Pulmonary artery endothelial cell (primary cell): ENCODE data around the gene TTC9B. TPM values are rescaled to one million over a fixed set of nuclear protein-coding genes. Genes with fewer than 3 reads are reported as not detected.

Experiments used
- DNase-seq: peaks from one replicate; pipeline ENCODE4 v3.0.0-alpha.2; 2011; ENCODE audit warnings: low read depth, low spot score
- total RNA-seq: library from RNA; depleted of rRNA; stranded (reverse); fragments of >200 nt; gene quantifications from 2 replicates; pipeline ENCODE4 v1.2.3, GENCODE V29; 2014

TTC9B gene
- not detected in 2 replicates for total RNA-seq

- DNase-seq = no peak
Measured at GRCh38 chr19:40217934-40218890, at the start of gene TTC9B. TTC9B (minus strand) TSS chr19:40218384; CDS start chr19:40218381, 3 bp downstream.

GRCh38 chr19:40267601-40267997 lies 49.4 kb upstream of the TTC9B start:
- DNase-seq = no peak

GRCh38 chr19:40266912-40267600 lies 48.9 kb upstream of the TTC9B start:
- no peak for DNase-seq

DNA sequence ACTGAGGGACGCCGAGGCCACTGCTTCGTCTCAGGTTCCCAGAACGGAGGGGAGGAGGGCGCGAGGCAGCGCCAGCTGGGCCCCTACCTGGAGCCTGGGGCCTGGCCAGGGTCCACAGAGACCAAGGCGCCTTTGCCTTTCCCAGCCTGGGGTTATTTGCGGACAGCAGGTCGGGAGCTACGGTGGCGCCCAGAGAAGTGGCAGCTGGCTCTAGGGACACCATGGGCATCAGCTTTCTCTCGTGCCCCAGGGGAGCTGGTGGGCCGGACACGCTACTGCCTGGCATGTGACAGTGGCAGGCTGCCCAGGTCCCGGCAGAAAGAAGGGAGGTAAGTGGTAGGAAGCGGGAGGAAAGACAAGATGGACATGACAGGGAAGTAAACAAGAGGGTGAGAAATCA lies 47.9 kb upstream of the TTC9B start:
- DNase-seq = no peak

DNA sequence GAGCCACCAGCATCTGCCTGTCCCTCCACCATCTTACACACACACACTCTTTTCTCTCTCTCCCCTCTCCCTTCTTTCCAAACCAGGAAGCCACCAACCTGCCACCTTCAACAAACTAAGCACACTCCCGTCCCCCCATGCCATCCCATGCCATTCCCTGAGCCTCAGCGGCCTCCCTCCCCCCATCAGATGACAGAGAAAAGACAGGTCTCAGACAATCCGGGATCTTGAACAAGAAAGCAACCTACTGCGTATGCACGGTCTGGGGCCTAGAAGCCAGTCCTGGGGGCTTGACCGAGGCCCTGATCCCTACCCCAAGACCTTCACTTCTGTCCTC lies 47.5 kb upstream of the TTC9B start:
- DNase-seq = no peak

DNA sequence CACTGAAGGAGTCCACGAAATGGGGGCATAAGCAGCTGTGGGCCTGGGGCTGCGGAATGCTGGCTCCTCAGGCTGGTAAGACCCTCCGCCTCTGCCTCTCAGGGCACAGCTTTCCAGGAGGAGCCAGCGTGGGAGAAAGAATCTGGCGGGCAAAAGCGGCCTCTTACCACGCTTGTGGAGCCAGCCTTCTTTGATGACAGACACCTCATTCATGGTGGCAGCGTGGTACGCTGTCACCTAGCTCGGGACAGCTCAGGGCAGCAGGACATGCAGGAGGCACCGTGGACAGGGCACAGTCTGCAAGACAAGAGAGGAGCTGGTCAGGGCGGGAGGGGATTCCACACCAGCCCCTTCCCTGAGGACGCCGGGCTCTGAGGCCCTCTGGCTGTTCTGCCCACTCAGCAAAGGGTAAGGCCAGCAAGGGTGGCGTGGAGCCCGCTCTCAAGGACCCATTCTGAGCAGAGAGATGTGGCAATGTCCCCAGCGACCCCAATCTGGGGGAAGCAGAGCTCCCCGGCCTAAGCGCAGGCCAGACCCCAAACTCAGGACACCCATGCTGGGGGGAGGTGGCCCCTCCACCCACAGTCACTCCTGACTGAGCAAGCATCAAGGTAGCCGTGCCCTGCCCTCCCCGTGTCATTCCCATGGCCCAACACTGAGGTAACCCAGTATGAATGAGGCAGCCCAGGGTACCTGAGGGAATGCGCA lies 47.0 kb upstream of the TTC9B start:
- DNase-seq = no peak

DNA sequence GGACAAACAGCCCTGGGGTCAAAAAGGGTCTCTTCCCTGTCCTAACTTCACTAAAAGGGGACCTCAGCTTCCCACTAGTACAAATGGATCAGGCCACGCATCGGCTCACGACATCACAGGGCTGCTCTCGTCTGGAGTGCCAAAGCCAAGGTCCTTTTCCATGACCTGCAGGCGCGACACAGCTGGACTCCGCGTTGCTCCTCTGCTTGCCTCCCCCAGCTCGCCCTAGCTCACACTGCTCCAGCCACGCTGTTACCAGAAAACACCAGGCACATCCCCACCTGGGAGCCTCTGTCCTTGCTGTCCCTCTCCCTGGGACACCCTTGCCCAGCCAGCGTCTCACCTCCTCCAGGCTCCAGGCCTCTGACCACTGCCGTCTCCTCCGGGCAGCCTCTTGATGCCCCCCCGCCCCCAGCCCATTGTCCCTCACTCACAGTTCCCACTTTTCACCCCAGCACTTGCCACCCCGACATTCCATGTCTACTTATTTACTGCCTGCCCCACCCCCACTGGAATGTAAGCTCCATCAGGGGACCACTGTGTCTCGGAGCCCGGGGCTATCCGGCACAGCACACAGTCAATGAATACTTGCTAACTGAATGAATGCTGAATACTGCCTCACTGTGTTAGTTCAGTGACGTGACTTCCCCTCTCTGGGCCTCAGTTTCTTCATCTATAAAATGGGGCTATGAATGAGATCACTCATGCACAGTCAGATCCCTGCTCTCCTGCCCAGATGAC lies 46.3 kb upstream of the TTC9B start:
- no peak for DNase-seq

GRCh38 chr19:40263440-40264313 lies 45.5 kb upstream of the TTC9B start:
- no peak for DNase-seq

DNA sequence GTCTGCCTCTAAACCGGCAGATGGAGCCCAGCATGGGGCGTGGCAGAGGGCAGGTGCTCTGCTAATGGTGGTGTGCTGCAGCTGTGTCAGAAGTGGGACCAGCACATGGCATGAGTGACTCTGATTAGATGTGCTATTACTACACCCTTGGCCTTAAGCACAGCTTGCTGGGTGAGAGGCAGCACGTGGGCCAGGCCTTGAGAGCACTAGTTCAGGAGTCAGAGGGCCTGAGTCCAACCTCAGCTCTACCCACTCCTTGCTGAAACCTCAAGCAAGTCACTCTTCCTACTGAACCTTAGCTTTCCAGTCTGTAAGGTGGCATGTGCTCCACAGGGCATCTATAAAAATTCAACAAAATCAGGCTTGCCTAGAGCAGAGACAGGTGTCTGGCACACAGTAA lies 44.2 kb upstream of the TTC9B start:
- DNase-seq = no peak

GRCh38 chr19:40261631-40262030 lies 43.4 kb upstream of the TTC9B start:
- no peak for DNase-seq

DNA sequence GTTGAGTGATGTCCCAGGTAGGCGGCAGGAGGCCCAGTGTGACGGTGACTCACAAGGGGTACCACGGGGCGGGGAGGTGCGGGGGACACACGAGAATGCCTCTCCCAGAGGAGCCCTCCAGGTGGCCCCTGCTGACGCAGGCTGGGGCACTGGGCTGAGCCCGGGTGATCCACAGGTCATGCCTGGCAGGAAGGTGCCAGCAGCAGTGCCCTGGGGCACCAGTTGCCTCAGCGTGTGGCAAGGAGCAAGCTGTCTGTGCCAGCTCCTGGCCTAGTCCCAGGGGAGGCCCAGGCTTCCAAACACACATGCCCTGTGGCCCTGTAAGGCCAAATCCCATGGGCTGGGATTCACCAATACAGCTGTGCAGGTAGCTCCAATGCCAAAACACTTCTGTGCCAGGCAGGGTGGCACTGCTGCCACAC lies 38.9 kb upstream of the TTC9B start:
- DNase-seq = no peak

DNA sequence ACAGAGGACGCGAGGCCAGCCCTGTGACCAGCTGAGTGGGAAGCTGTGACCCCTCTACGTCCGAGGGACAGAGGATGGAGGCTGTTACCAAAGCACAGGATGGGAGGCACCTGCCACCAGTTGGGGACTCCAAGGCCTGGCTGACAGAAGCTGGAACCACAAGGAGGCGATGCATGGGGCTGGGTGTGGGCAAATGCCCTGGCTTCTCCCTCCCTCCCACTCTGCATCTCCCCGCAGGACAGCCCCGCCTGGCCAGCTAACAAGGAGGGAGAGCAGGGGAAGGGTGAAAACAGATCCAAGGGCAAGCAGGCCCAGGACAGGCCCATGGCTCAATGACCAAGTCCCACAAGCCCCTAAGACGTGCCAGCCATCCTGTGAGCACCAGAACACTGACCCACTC lies 38.3 kb upstream of the TTC9B start:
- no peak for DNase-seq

- no peak for DNase-seq
Measured at GRCh38 chr19:40255619-40256166, 37.5 kb upstream of the TTC9B start.

- no peak for DNase-seq
Measured at GRCh38 chr19:40254714-40255418, 36.7 kb upstream of the TTC9B start.

DNA sequence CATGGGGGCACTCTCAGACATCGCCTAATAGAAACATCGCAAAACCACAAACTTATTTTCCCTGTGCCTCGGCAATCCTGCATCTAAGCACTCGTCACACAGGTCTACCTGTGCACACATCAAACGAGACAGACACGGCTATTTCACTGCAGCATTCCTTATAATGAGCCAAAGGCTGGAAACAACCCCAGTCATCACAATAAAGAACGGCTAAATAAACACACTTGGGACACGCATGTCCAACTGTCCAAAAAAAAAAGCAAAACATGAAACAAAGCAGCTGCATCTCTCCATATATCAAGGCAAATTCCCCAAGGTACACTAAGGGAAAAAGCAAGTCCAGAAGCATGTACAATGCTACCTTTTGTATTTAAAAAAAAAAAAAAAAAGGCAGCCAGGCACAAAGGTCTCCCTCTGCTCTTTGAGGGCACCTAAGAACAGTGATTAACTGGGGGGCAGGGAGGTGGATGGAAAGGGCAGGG lies 35.5 kb upstream of the TTC9B start:
- DNase-seq = no peak

DNA sequence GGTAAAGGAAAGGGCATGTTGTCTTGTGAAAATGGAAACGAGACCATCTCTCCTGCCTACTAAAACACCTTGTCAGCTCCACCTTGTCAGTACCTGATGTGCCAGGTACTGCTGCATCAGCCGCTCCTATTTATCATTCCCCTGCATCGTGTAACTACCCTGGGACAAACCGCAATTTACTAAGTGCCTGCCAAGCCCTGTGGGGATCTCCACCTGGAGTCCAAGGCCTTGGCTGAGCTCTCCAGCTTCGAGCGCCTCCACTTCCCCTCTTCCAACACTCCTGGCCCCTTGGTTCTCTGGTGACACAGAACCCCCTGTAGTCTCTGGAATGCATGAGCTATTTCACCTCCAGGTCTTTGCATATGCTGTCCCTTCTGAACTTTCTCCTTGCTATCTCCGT lies 34.2 kb upstream of the TTC9B start:
- DNase-seq = no peak

- DNase-seq = no peak
Measured at GRCh38 chr19:40251991-40252390, 33.8 kb upstream of the TTC9B start.

DNA sequence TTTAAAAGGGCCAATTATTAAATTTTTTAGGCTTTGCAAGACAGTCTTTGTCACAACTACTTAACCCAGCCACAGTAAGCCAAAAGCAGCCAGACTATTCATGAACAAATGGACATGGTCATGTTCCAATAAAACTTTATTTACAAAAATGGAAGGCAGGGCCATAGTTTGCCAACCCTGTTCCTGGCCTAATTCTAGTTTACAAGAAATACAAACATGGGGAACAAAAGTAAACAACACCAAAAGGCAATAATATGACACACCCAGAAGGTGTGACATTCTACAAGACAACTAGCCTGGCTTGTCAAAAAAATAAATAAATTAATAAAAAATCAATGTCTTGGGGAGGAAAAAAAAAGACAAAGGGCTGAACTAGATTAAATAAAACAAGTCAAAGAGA lies 33.1 kb upstream of the TTC9B start:
- no peak for DNase-seq

- DNase-seq = no peak
Measured at GRCh38 chr19:40249781-40250180, 31.6 kb upstream of the TTC9B start.
